ENCODE data around the gene PRR15L. TPM values are rescaled to one million over a fixed set of nuclear protein-coding genes. Genes with fewer than 3 reads are reported as not detected.

PRR15L gene
- total RNA-seq, 1 experiment from 2014 or later, result not detected

GRCh38 chr17:47996201-47996600 lies 38.5 kb upstream of the PRR15L start:
- no peak for TF ChIP-seq CTCF (conservative IDR thresholded peaks at IDR 0.05)
- no peak overlapping the region for H4K91ac ChIP-seq (ENCODE audit: insufficient read length, low read depth, low read length)
- H4K8ac ChIP-seq (replicated peaks; ENCODE audit: insufficient read length, low read depth, low read length), result no peak overlapping the region
- H3K36me3 Mint-ChIP-seq (ENCODE audit: insufficient read depth in 1 of 3, low read depth in 3 of 3), result no peaks in the 10 kb centered on the region
- no peak overlapping the region for H3K27ac ChIP-seq (ENCODE audit: insufficient read length, low read depth, low read length)
- H3K4ac ChIP-seq (ENCODE audit: low read depth, low read length), result no peak overlapping the region
- no peak overlapping the region for H3K18ac ChIP-seq (ENCODE audit: insufficient read length, low read depth, low read length)
- no peak overlapping the region for H2BK5ac ChIP-seq (ENCODE audit: insufficient read length, low read length)
- H4K5ac ChIP-seq (ENCODE audit: insufficient read length, low read depth, low read length), result no peak overlapping the region
- no peak overlapping the region for H3K9ac ChIP-seq (ENCODE audit: extremely low read depth, insufficient read length, low read length)
- no peak for DNase-seq
- no peaks in the 10 kb centered on the region; the same call in 1 of the 2 replicates for H3K27me3 Mint-ChIP-seq (ENCODE audit: low read depth)
- H3K23me2 ChIP-seq (ENCODE audit: insufficient read length, low read depth, low read length, poor library complexity, severe bottlenecking), result no peaks in the 10 kb centered on the region
- no peak overlapping the region for H2BK20ac ChIP-seq (ENCODE audit: low read depth, low read length, poor library complexity, severe bottlenecking)
- WGBS (ENCODE audit: extremely low coverage, insufficient read length, low lambda C conversion rate), result no CpG with 5 or more reads among the region's 9 CpGs
- H3K27ac Mint-ChIP-seq, result peak overlapping the region in 2 of 3 experiments; percentile 12 to 60; a peak in 2 of 7 replicates
- H4K20me1 ChIP-seq (ENCODE audit: control insufficient read depth, insufficient read depth, insufficient read length), result no peaks in the 10 kb centered on the region
- no peak overlapping the region for H3K4me3 Mint-ChIP-seq
- H2AK5ac ChIP-seq (ENCODE audit: insufficient read length, low read length), result no peak overlapping the region
- no peak overlapping the region for H2BK12ac ChIP-seq (ENCODE audit: insufficient read length, low read depth, low read length)
- H3K14ac ChIP-seq (ENCODE audit: insufficient read depth, low read length), result peak overlapping the region; percentile 35; the same call in 1 of the 2 replicates
- H2BK15ac ChIP-seq (ENCODE audit: low read depth, low read length), result no peak overlapping the region; the same call in 1 of the 2 replicates
- H2AFZ ChIP-seq (ENCODE audit: low read length), result no peak overlapping the region
- peaks cover 3% of the 10 kb centered on the region; the same call in 1 of the 2 replicates for H3K4me1 ChIP-seq (ENCODE audit: insufficient read depth, low read length)
- H3K4me2 ChIP-seq (ENCODE audit: insufficient read depth, insufficient read length, low read length), result no peak overlapping the region
- H3K4me1 Mint-ChIP-seq, result peaks cover 52 to 57% of the 10 kb centered on the region in 2 experiments
- no peak overlapping the region for H3T11ph ChIP-seq (ENCODE audit: low read length)
- no peaks in the 10 kb centered on the region for H3K79me1 ChIP-seq (ENCODE audit: insufficient read depth, low read depth, low read length, poor library complexity, severe bottlenecking)
- no peaks in the 10 kb centered on the region; a peak in 1 of 5 replicates for H3K9me3 Mint-ChIP-seq
- H2BK120ac ChIP-seq (ENCODE audit: low read depth, low read length, poor library complexity, severe bottlenecking), result no peak overlapping the region
- no peaks in the 10 kb centered on the region for H3K79me2 ChIP-seq (ENCODE audit: insufficient read depth, low read length)
- no peaks in the 10 kb centered on the region for H3K9me3 ChIP-seq (ENCODE audit: control insufficient read depth, low read depth, low read length)
- no peaks in the 10 kb centered on the region for H3K27me3 ChIP-seq (ENCODE audit: insufficient read depth, low read length)
- no peak overlapping the region for H3K56ac ChIP-seq (ENCODE audit: insufficient read length, low read depth, low read length)
- H3K23ac ChIP-seq (ENCODE audit: insufficient read length, low read depth, low read length), result no peak overlapping the region
